Heart right ventricle (tissue), 16 donors: ENCODE data around the gene FOXP4. TPM values are rescaled to one million over a fixed set of nuclear protein-coding genes. Genes with fewer than 3 reads are reported as not detected.

Experiments
- ATAC-seq, 8 donors: fragments of 200-7000 bp; cut with Tn5 transposase; one replicate each; pipeline ENCODE4 v1.9.1; 2020; ENCODE audit warnings: mild to moderate bottlenecking in 8 of 8, moderate library complexity in 8 of 8, moderate number of reproducible peaks in 1 of 8
- DNase-seq, 2 donors: peaks; one replicate each; pipeline ENCODE4 v3.0.0-alpha.2; 2020
- H3K27ac ChIP-seq, 10 donors: fragments of 200-600 bp; sonication (generic) in 2 of 10; one replicate each; pipeline versions ENCODE4 v1.5.0 to v1.8.0; 2020 to 2022; ENCODE audit warnings: mild to moderate bottlenecking in 3 of 10
- H3K27me3 ChIP-seq, 7 donors: fragments of 200-600 bp; one replicate each; pipeline ENCODE4 v1.8.0; 2021 to 2022; ENCODE audit warnings: mild to moderate bottlenecking in 2 of 7
- H3K36me3 ChIP-seq, 9 donors: fragments of 200-600 bp; sonication (generic) in 1 of 9; one replicate each; pipeline versions ENCODE4 v1.5.0 to v1.8.0; 2020 to 2022; ENCODE audit warnings: mild to moderate bottlenecking in 2 of 9
- H3K4me1 ChIP-seq, 9 donors: fragments of 200-600 bp; sonication (generic) in 1 of 9; one replicate each; pipeline versions ENCODE4 v1.5.0 to v1.8.0; 2020 to 2022; ENCODE audit warnings: mild to moderate bottlenecking in 4 of 9
- H3K4me3 ChIP-seq, 10 donors: fragments of 200-600 bp; sonication (generic) in 2 of 10; one replicate each; pipeline versions ENCODE4 v1.5.0 to v1.8.0; 2020 to 2022; ENCODE audit warnings: mild to moderate bottlenecking in 7 of 10, moderate library complexity in 2 of 10
- H3K9me3 ChIP-seq, 11 donors: fragments of 200-600 bp in 10 of 11; sonication (generic) in 2 of 11; one replicate each; pipeline versions ENCODE4 v1.5.0 to v1.8.0; 2013 to 2022; ENCODE audit warnings: mild to moderate bottlenecking in 2 of 11, control low read depth in 1 of 11, moderate library complexity in 1 of 11
- WGBS, 2 donors: extraction: QIAGEN DNeasy Blood & Tissue Kit; methylation state at CpG; one replicate each; pipeline ENCODE4 v1.1.7; 2013; ENCODE audit warnings: inconsistent platforms in 1 of 2; 5-methylcytosine and 5-hydroxymethylcytosine counted together
- intact Hi-C, 10 donors: fragments of 100-400 bp; cut with DNase I; formaldehyde crosslinking; loops; one replicate each; pipeline versions ENCODE4 v1.11.1 to v1.14.2; 2022
- polyA plus RNA-seq, 2 donors: library from polyadenylated mRNA; stranded (reverse); fragments of 200-250 nt; gene quantifications; one replicate each; pipeline ENCODE4 v1.2.3, GENCODE V29; 2013
- total RNA-seq, 10 donors: library from RNA; stranded (reverse); fragmentation: NEBNext Ultra II Directional in 3 of 10; extraction: Animal tissue kit (Norgen Biotek cat#: 25700) in 3 of 10; gene quantifications; one replicate each; pipeline versions ENCODE4 v1.2.1 to v1.2.4, GENCODE V29; 2021 to 2023
- TF ChIP-seq, protein P1 (sequence below), 9 donors: fragments of 200-600 bp; sonication (generic) in 2 of 9; IDR thresholded peaks; one replicate each; pipeline versions ENCODE4 v1.5.0 to v1.8.0; 2021 to 2022; ENCODE audit warnings: antibody characterized with exemption in 9 of 9, mild to moderate bottlenecking in 5 of 9, moderate library complexity in 1 of 9
- donor health status: Arrhythmogenic right ventricular cardiomyopathy.
- donor health status: ischemic (EF 13 %, LVEDD 7.1; RV severe dilation, severe dysfunction).
- donor health status: healthy with polysubstance abuse.
- donor health status: DM: no; HTN: yes; CAD: no.
- donor health status: DM: no; HTN: no; CAD: no.
- donor health status: ischemic (EF 25% LVEDD 6.9; RV normal size, moderate dysfunction).
- donor health status: ischemic (EF 25% LVEDD 5.7; RV mildly dilated, moderate dysfunction).
- donor health status: healthy.
- donor health status: DM: yes; HTN: yes; CAD: no.
- donor health status: Ischemic cardiomyopathy.
- donor health status: ischemic (EF 35%, LVEDD 5.7; RV mildly dilated, moderate dysfunction).
- donor health status: nonischemic (EF 11% LVEDD 7.7; RV severe dilation, severe dysfunction).
- donor health status: DM: yes; HTN: yes; CAD: no.
- donor health status: PGD.
- donor health status: ischemic (EF 29% LVEDD 5.4; RV normal size, mild dysfunction).
- donor health status: nonischemic (EF 23%, LVEDD 6.1; RV moderate dilation, normal function).

The FOXP4 gene
- total and polyA plus RNA-seq, 12 donors: 8.9 to 18.0 (median 13.6) TPM

DNA sequence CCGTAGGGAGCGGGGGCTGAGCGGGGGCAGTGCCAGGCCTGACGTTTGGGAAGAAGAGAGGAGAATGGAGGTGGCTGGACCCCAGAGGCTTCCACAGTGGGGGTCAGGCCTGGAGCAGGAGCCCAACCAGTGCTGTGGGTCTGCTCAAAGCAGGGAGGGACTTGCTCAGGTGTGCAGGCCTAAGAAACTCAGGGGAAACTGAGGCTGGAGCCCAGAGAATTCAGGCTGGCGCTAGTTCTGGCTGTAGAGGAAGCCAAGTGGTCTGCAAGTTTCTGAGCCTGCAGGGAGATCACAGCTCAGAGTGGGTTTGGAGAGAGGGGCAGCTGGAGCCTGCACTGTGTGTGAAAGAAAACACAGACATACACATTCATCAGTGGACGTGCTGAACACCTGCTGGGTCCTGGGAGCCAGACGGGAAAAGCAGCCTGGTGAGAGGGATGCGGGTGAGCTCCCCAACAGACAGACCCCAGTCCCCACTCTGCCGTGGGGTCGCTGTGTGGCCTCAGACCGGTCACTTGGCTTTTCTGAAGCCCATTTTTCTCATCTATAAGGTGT is 17.7 kb upstream of the FOXP4 start:
- H3K27me3 ChIP-seq: peaks cover 0 to 84% (median 49%) of the 10 kb centered on the region in 7 donors
- ATAC-seq: no peak
- TF ChIP-seq, protein P1, sequence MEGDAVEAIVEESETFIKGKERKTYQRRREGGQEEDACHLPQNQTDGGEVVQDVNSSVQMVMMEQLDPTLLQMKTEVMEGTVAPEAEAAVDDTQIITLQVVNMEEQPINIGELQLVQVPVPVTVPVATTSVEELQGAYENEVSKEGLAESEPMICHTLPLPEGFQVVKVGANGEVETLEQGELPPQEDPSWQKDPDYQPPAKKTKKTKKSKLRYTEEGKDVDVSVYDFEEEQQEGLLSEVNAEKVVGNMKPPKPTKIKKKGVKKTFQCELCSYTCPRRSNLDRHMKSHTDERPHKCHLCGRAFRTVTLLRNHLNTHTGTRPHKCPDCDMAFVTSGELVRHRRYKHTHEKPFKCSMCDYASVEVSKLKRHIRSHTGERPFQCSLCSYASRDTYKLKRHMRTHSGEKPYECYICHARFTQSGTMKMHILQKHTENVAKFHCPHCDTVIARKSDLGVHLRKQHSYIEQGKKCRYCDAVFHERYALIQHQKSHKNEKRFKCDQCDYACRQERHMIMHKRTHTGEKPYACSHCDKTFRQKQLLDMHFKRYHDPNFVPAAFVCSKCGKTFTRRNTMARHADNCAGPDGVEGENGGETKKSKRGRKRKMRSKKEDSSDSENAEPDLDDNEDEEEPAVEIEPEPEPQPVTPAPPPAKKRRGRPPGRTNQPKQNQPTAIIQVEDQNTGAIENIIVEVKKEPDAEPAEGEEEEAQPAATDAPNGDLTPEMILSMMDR (IDR thresholded peaks at IDR 0.05): no peak
- no peak for DNase-seq
- no peak overlapping the region for H3K27ac ChIP-seq
- 72 to 73% methylated on average over 11 of the region's 11 CpGs for WGBS, 2 donors
- H3K36me3 ChIP-seq: no peaks in the 10 kb centered on the region
- intact Hi-C loops: no loop called here
- no peak overlapping the region for H3K4me3 ChIP-seq
- H3K4me1 ChIP-seq: peaks cover 0 to 23% (median 14%) of the 10 kb centered on the region in 9 donors
- H3K9me3 ChIP-seq: no peaks in the 10 kb centered on the region

DNA sequence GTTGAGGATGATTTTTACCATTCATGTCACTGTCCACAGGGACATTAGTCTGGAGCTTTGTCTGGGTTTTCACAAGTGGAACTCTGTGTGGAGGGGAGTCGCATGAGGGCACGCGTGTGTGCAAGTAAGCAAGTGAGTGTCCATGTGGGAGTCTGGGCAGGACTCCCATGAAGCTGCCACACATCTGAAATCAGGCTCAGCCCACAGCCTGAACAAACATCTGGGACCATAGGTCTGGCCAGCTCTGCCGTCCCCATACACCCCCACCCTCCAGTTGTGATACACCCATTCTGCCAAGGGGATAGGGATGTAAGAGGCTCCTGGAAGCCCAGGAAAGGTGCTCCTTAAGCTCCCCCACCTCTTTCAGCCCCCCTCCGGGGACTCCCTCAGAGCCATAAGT is 17.1 kb upstream of the FOXP4 start:
- peaks cover 0 to 84% (median 44%) of the 10 kb centered on the region in 7 donors for H3K27me3 ChIP-seq

DNA sequence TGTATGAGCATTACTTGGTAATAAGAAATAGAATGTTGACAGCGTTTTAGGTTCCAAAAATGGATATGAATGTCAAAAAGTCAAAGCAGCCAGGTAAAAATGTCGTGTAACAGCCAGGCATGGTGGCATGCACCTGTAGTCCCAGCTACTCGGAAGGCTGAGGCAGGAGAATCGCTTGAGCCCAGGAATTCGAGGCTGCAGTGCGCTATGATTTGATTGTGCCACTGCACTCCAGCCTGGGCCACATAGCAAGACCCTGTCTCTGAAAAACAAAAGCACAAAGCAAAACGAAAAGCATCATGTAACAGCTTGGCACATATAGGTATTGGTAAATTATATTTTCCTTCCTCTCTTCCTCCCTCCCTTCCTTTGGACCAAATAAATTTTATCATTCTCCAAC is 16.2 kb upstream of the FOXP4 start:
- ATAC-seq (no peak), DNase-seq (no peak)
- Histone ChIP-seq H3K36me3 (no peaks in the 10 kb centered on the region), H3K27me3 (peaks cover 0 to 75% (median 43%) of the 10 kb centered on the region in 7 donors), H3K4me3 (no peak overlapping the region), H3K4me1 (peaks cover 0 to 23% (median 14%) of the 10 kb centered on the region in 9 donors), H3K27ac (no peak overlapping the region), H3K9me3 (no peaks in the 10 kb centered on the region)
- TF ChIP-seq, protein P1 (IDR thresholded peaks at IDR 0.05): no peak
- 80 to 83% methylated on average over 7 of the region's 7 CpGs for WGBS, 2 donors
- intact Hi-C loops: no loop called here

More for the DNA sequence above, 17.1 kb upstream of the FOXP4 start:
- Histone ChIP-seq H3K9me3 (no peaks in the 10 kb centered on the region), H3K4me3 (no peak overlapping the region), H3K36me3 (no peaks in the 10 kb centered on the region), H3K4me1 (peaks cover 0 to 23% (median 14%) of the 10 kb centered on the region in 9 donors), H3K27ac (no peak overlapping the region)
- intact Hi-C loops: no loop called here
- WGBS, 2 donors: 86 to 90% methylated on average over 5 of the region's 5 CpGs
- TF ChIP-seq, protein P1 (IDR thresholded peaks at IDR 0.05): no peak
- ATAC-seq: no peak
- DNase-seq: no peak

DNA sequence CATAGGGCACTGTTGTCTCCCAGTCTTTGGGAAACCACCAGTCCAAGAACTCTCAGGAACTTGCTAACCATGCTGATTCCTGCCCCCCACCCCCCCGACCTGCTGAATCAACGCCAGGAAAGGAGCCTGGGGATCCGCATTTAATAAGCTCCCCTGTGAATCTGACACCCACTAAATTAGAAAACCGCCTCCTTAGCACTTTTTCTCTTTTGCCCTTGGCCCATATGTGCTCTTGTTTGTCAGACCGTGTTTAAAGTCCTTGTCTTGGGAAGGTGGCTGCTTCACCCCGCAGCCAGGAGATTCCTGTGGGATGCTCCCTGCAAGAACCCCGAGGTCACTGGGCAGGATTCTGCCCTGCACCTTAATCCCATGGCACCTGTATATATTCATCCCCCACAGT is 15.7 kb upstream of the FOXP4 start:
- DNase-seq (no peak), ATAC-seq (no peak)
- peaks cover 0 to 23% (median 14%) of the 10 kb centered on the region in 9 donors for H3K4me1 ChIP-seq
- H3K27me3 ChIP-seq: peaks cover 0 to 73% (median 46%) of the 10 kb centered on the region in 7 donors
- H3K9me3 ChIP-seq: no peaks in the 10 kb centered on the region
- WGBS, 2 donors: 87 to 91% methylated on average over 7 of the region's 7 CpGs
- TF ChIP-seq, protein P1 (IDR thresholded peaks at IDR 0.05): no peak
- H3K27ac ChIP-seq: no peak overlapping the region
- intact Hi-C loops: no loop called here
- H3K36me3 ChIP-seq: no peaks in the 10 kb centered on the region
- no peak overlapping the region for H3K4me3 ChIP-seq
